ENCODE measurements around the gene BAHCC1. TPM values are rescaled to one million over a fixed set of nuclear protein-coding genes. Genes with fewer than 3 reads are reported as not detected.

BAHCC1 gene
- total RNA-seq, 1 experiment from 2014 or later: 11.0 TPM

DNA sequence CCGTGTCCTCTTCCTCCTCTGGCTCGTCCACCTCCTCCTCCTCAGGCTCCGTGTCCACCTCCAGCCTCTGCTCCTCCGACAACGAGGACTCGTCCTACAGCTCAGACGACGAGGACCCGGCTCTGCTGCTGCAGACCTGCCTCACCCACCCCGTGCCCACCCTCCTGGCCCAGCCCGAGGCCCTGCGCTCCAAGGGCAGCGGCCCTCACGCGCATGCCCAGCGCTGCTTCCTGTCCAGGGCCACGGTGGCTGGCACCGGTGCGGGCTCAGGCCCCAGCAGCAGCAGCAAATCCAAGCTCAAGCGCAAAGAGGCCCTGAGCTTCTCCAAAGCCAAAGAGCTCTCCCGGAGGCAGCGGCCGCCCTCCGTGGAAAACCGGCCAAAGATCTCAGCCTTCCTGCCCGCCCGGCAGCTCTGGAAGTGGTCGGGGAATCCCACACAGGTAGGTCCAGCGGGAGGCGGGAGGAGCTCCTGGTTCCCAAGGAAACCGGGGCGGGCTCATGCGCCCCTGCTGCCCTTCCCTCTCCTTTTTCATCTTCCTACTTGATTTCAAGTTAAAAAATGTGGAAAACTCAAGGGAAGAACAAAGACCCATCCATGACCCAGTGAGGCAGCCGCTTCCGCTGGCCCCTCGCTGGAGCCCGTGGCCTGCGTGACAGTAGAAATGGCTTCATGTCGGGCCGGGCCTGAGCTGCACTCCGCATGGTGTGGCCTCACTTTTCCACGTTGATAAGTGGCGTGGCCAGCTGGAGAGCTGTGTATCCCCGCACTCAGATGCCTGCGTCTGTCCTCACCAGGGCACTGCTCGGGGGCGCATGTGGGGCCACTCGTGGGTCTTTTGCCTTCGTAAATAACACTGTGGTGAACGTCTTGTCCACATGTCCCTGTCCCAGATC is 66.6 kb downstream of the BAHCC1 start:
- DNase-seq (ENCODE audit: low read depth): no peak

DNA sequence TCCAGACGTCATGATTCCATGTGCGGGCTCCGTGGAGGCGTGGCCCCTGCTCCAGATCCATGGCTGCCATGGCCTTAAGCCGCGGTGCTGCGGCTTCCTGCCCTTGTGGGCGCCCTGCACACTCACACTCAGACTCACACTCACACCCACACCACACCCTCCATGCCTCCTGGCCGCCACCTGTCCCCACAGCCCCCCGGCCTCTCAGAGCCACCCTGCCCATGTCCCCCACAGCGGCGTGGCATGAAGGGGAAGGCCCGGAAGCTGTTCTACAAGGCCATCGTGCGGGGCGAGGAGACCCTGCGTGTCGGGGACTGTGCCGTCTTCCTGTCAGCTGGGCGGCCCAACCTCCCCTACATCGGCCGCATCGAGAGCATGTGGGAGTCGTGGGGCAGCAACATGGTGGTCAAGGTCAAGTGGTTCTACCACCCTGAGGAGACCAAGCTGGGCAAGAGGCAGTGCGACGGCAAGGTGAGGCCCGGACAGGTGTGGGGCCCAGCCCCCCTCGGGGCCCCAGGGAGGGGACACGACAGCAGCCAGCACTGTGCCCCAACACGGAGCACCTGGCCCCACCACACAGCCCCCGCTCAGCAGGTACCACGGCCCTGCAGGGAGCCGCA is 67.4 kb downstream of the BAHCC1 start:
- no peak for DNase-seq (ENCODE audit: low read depth)

DNA sequence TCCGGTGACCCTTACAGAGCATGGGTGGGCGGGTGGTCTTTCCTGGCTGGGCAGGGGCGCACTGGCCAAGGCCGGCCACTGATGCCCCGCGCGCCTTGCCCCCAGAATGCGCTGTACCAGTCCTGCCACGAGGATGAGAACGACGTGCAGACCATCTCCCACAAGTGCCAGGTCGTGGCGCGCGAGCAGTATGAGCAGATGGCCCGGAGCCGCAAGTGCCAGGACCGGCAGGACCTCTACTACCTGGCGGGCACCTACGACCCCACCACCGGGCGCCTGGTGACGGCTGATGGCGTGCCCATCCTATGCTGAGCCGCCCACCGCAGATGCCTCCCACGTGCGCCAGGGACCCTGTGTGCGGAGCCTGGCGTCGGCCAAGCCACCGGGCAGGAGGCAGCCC is 68.2 kb downstream of the BAHCC1 start:
- no peak for DNase-seq (ENCODE audit: low read depth)

DNA sequence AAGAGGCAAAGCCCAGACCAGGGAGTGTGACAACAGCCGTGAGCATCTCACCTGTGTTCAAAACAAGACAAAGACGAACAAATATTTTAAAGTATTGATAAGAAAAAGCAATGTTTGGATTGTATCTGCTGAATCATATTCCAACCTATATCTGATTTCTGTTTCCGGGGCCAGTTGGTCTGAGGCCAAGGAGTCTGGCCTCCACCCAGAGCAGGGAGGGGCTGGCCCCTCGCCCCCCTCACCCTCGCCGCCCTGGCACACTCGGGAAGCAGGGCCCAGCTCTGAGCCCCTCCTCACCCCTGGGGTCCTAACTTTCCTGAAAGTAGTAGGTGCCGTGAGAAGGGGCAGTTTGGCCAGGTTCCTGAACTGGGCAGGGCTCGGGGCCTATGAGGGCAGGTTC is 69.3 kb downstream of the BAHCC1 start:
- DNase-seq (ENCODE audit: low read depth): no peak

DNA sequence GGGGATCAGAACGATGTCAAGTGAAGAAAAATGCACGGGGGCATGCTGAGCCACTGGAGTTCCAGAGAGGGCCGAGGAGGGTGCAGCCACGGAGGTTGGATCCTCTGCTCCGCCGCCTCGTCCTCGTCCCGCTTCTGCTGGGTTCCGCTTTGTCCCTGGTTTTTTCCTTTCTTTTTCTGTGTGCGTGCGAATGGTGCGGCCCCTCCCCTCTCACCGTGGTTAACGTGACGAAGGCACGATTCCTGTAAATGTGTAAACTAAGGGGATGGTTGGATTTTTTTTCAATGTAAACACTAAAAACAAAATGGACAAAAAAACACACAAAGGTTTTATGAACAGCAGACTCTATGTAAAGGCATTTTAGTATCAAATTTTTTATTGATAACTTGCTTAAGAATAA is 70.7 kb downstream of the BAHCC1 start:
- no peak for DNase-seq (ENCODE audit: low read depth)

DNA sequence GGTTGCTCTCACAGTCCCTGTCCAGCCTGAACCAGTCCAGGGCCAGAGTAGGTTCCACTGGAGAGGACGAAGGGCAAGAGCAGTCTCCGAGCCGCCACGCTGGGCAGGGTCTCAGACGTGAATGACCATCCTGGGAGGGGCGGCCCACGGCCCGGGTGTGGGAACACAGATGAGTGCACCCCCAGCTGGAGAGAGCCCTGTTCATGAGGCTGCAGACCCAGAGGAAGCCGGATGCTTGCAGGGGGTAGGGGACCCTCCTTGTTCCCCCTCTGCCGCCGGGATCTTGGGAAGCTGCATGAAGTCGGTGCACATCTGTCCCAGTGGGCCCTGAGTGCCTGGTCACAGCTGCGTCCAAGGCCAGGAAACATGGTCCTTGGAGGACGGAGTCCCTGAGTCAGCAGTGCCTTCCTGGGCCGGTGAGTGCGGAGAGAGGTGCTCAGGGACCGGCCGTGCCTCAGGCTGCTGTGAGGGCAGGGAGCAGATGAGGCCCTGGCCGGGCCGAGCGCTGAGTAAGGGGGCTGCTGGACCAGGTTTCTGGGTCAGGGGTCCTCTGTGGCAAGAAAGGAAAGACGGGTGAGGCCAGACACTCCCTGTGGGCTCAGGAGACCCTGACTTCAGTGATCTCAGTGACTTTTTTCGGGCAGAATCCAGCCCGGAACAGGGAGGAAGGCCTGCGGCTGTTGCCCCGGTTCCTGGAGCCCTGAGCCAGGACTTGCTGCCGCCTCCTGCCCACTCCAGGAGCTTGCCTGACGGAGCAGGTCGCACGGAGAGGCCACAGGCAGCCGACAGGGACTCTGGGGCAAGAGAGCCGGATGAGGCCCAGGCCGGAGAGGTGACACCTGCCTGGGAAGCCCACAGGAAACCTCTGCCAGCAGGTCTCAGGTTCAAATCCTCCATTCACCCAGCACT is 71.6 kb downstream of the BAHCC1 start:
- DNase-seq (ENCODE audit: low read depth): no peak

DNA sequence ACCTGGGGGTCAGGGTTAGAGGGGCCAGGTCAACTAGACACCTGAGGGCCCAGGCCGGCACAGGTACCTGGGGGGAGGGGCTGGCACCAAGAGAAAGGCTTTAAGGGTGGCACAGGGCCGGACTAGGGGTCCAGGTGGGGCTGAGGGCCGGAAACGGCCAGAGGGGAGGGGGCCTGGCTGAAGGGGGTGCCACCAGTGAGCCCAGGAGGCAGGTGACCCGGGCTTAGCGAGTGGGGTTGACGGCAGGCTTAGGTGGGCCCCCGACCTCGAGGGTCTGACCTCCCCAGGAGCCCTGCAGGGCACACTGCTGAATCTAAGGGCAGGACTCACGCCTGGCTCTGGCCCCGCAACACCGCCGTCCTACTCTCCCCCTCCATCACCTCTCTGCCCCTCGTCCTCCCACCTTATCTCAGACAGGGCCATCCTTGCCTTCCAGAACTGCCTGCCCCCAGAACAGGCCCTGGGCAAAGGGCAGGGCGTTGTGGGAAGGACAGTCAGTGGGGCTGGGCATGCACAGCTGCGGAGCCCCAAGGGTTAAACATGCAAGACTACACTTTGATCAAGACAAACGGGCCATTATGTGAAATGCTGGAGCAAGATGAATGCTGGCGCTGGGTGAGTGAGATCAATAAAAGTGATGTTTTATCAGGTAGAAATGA is 73.0 kb downstream of the BAHCC1 start:
- no peak for DNase-seq (ENCODE audit: low read depth)

DNA sequence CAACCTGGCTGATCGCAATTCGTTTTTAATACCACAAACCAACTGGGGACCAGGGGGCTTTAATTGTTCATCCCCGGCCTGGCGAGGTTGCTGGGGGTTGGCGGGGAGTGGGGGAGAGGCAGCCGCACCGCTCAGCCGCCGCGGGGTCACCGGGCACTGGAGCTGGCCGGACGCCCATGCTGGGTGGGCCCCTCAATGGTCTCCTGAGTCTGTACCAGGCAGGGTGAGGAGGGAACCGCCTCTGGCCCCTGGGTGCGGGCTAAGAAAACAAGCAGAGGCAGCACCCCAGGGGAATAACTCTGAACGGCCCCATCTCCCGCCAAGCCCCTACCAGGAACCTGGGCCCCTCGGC is 73.5 kb downstream of the BAHCC1 start:
- no peak for DNase-seq (ENCODE audit: low read depth)

DNA sequence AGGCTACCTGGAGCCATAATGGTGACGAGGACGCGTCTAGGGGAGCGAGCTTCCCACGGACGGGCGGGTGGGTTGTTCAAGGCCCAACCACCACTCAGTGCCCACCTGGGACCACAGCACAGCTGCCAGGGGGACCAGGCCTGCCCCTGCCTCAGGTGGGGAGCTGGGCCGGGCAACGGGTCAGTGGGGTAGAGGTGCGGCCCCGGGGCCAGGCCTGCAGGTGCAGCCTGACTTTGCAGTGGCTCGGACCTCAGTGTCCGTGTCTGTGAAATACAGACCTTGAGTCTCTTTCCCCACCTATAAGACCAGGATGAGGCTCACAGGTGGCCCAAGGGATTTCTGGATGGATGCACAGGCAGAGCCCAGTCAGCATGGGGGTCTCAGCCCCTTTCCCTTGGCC is 74.0 kb downstream of the BAHCC1 start:
- no peak for DNase-seq (ENCODE audit: low read depth)

DNA sequence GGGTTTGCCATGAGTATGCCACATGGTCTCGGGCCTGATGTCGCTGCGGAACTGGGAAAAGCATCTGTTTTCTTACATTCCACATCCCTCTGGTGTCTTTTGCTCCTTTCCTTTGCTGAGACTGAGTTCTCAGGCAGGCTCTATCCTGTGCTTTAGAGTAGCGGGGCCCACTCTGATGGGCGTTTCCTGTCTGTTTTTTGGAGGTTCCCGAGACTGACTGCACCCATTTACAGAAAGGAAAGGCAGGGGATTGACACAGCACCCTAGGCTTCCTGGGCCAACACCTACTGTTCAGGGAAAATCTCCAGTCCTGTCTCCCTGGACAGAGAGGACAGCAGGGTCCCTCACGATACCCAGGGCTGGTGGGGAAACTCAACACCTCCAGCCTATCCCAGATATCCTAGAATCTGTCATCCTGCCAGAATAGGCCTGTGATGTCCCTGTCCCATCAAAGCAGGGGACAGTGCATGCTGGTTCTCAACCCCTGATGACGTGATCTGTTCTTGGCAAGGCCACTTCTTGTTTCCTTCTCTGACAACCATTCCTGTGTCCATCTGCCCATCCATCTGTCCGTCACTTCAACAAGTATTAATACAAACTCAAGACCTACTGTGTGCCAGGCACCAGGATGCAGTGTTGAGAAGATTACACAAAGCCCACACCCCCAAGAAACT is 75.2 kb downstream of the BAHCC1 start:
- DNase-seq (ENCODE audit: low read depth): no peak

DNA sequence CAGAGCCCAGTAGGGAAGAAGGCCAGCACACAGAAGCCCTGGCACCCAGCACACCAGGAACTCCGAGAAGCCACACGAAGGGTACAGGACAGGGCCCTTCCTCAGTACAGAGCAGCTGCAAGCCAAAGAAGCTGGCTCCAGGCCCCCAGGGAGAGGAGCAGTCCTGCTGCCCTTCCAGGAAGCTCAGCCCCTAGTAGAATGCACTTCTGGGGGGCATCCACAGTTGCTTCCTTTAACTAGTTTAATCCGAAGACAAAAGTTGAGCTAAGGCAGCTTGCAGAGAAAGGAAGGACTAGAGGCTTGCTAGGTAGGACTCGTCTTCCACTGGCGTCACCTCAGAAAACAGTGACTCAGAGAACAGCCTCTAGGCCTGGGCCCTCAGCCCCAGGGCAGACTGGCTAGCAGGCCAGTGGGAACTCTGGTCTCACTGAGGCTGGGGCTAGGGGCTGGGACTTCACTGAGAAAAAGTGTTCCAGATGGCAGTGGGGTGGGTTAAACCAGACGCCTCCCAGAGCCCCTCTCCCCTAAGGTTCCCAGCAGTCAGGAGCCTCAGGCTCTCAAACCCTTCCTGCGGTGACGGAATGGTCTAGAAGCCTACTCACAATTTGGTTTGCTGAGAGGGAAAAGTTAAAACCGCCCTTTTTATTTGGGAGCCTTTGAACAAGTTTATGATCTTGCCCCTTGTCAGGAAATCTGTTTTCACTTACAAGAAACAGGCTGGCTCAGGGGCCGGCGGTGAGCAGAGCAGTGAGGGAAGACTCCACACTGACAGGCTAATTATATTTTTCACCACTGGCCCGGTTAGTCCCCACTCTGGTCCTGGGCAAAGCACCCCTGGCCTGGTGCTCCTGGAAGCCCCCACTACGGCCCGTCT is 75.9 kb downstream of the BAHCC1 start:
- DNase-seq (ENCODE audit: low read depth): no peak

DNA sequence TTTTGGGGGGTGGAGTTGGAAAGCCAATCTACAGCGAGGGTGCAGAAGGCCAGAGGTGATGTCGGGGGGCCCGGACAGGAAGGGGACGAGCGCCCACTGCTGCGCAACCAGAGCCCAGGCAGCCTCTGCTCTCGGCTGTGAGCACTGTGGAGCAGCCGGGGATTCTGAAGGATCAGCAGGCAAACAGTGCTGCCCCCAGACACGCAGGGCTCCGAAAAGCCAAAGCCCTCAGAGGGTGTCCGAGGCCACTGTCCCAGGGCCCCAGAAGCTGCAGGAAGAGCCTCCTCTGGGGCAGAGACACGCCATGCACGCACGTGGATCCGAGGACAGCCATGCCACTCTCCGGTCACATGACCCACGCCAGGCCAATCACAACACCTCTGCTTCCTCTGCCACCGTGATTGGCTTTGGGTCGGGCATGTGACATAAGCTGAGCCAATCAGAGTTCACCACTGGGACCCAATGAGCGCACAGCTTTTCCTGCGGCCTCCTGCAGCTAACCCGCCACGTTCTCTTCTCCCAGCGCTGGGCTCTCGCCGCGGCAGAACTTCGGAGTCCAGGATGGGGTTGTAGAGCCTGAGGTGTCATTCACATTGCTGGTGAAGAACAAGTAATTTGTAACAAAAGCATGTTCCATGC is 76.7 kb downstream of the BAHCC1 start:
- peak; percentile 40 for DNase-seq (ENCODE audit: low read depth)

DNA sequence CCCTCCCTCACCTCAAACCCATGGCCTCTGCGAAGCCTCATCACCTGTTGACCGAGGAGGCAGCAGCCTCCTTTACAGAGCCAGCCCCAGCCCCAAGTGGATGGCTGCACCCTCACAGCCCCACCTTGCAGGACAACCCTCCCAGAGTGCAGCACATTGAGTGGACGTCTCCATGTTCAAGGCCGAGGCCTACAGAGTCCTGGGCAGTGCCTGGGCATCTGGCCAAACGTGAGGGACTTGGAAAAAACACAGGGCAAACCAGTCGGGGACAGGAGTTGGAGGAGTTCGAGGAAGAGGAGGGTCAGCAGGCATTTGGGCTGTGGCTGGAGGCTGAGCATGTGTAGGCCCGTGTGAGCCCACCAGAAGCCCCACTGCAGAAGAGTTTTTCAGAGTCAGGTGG is 77.8 kb downstream of the BAHCC1 start:
- DNase-seq (ENCODE audit: low read depth): no peak

DNA sequence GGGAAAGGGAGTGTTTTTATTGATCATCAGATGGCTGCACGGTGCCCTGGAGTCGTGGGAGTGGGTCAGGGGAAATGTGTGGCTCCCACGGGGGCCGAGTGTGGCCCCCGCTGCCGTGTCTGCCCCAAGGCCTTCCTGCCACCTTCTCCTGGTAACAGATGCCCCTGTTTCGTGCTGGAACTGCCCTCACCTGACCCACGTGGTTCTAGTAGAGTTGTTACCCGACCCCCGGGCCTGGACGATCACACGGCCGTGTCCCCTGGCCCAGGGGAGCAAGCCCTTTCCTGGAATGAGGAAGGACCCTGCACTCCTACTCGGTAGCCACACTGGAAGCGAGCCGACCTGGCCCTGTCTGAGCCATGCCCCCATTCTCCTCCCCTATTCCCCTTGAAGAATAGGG is 79.7 kb downstream of the BAHCC1 start:
- DNase-seq (ENCODE audit: low read depth): no peak

DNA sequence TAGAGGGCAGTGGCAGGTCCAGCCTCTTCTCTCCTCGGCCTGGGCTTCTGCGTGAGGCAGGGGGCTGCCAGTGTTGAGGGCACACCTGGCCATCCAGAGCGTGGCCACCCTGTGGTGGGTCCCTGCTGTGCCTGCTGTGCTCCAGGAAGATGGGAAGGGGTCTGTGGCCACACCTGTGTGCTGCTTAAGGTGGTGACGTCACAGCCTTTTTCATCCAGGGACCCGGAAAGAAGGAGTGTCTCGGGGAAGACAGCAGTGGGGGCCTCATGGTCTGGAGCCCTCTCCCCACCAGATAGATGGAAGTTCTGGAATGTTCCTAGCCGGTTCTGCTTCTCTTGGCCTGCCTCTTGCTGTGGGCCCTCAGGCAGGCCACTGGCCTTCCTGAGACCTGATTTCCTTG is 80.8 kb downstream of the BAHCC1 start:
- DNase-seq (ENCODE audit: low read depth): no peak

DNA sequence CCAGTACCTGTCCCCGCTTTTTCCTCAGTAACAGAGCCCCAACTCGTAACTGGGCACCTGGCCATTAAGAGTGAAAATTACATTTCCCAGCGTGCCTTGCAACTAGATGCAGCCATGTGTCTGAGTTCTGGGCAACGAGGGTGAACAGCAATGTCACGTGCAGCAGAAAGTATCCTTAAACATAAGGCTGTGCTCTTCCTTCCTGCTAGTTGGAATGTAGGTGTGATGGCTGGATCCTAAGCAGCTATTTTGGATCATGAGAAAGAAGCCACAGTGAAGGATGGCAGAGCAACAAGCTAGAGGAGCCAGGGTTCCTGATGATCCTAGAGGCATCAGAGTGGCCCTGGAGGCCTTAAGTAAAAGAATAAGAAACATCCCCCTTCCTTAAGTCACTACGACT is 81.4 kb downstream of the BAHCC1 start:
- DNase-seq (ENCODE audit: low read depth): no peak

DNA sequence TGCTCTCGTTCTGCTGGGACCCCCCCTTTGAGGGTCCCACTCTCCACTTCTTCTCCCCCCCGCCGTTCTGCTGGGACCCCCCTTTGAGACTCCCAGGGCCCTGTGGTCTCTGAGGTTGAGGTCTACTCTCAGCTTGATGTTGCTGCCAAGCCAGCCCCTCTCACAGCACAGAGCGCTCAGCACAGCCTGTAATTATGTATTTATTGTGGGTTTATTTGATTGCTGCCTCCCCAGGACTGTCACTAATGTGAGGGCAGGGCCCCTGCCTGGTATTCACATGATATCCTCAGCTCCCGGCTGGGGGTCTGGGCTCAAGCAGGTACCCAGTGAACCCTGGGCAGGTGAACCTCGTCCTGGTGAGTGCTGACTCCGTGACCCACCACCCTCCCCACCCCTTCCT is 81.9 kb downstream of the BAHCC1 start:
- DNase-seq (ENCODE audit: low read depth): no peak

DNA sequence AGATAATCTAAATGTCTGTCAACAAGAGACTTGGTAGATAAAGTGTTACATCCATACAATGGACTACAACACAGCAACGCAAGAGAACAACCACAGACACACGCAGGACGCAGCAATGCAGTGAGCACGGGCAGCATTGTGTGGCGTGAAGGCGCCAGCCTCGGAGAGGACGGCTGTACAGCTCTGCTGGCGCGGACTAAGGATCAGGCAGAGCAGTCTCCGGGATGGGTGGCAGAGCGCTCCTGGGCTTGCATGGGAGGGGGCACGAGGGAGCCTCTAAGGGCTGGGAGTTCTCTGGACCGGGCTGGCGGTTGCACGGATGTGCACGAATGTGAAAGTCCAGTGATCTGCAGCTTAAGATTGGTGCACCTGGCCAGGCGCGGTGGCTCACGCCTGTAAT is 82.9 kb downstream of the BAHCC1 start:
- no peak for DNase-seq (ENCODE audit: low read depth)

DNA sequence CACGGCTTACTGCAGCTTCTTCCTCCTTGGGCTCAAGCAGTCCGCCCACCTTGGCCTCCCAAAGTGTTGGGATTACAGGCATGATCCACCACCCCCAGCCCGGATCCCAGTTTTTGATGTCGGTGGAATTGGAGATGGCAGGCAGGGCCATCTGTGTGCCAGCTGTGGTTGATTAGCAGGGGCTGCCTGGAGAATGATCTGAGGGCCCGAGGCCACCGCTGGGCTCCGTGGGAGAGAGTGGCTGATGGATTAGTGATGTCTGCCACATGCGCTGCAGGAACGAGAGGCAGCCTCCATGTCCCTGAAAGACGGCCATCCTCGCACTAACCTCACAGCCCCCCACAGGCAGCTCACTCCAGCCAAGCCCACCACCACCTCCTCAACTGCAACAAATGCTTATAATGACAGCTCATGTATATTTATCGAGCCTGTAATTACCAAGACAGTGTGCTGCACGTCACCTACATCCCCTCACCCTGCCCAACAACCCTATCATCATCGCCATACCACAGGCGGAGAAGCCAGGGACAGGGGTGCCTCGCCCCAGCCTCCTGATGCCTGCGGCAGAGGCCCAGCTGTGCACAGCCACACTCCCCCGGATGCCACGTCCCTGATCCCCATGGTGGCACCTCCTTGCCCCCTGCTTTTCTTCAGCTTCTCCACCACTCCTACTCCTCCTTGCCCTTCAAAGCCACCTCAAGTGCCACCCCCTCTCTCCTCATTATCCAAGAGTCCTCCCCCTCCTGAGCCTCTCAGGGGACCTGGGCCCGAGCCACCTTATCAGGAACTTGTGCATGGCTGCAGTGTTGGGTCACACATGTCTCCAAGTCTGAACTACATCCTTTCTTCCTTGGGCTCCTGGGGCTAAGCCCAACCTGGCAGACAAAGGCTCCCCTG is 84.2 kb downstream of the BAHCC1 start:
- DNase-seq (ENCODE audit: low read depth): no peak

Data from Daoy (cell line).